Thymus (tissue), 11 donors: ENCODE results near the gene PLD3. TPM values are rescaled to one million over a fixed set of nuclear protein-coding genes. Genes with fewer than 3 reads are reported as not detected.
"Not testable (repeated sequence)": the region's sequence is repeated elsewhere in the genome, so short reads cannot be mapped to it uniquely, and the experiment has no call there.

Experiments
- DNase-seq, 9 donors: peaks; one replicate each; pipeline ENCODE4 v3.0.0-alpha.2; 2013; ENCODE audit warnings: low spot score in 9 of 9, low read depth in 6 of 9, missing footprints in 1 of 9
- H3K27ac ChIP-seq, 2 donors: one replicate each; pipeline ENCODE4 v1.5.1; 2013; ENCODE audit warnings: control low read depth in 1 of 2, low read depth in 1 of 2, low read length in 1 of 2, mild to moderate bottlenecking in 1 of 2, moderate library complexity in 1 of 2
- H3K27me3 ChIP-seq, 2 donors: one replicate each; pipeline ENCODE4 v1.5.1; 2013; ENCODE audit warnings: low read length in 1 of 2; ENCODE audit not compliant: control insufficient read depth in 2 of 2, insufficient read depth in 1 of 2
- H3K36me3 ChIP-seq, 2 donors: one replicate each; pipeline ENCODE4 v1.5.1; 2013; ENCODE audit warnings: low read length in 1 of 2, mild to moderate bottlenecking in 1 of 2, moderate library complexity in 1 of 2; ENCODE audit not compliant: control insufficient read depth in 2 of 2, insufficient read depth in 2 of 2
- H3K4me1 ChIP-seq, 2 donors: one replicate each; pipeline ENCODE4 v1.5.1; 2013; ENCODE audit warnings: low read length in 2 of 2; ENCODE audit not compliant: control insufficient read depth in 2 of 2, insufficient read depth in 2 of 2
- H3K4me3 ChIP-seq, 2 donors: one replicate each; pipeline ENCODE4 v1.5.1; 2013; ENCODE audit warnings: low read length in 2 of 2, control low read depth in 1 of 2, mild to moderate bottlenecking in 1 of 2
- H3K9me3 ChIP-seq, 2 donors: one replicate each; pipeline ENCODE4 v1.5.1; 2013; ENCODE audit warnings: low read length in 1 of 2, mild to moderate bottlenecking in 1 of 2; ENCODE audit not compliant: control insufficient read depth in 2 of 2, insufficient read depth in 1 of 2
- WGBS: extraction: QIAGEN DNeasy Blood & Tissue Kit; methylation state at CpG from one replicate; pipeline ENCODE4 v1.1.7; 2013; 5-methylcytosine and 5-hydroxymethylcytosine counted together
- polyA plus RNA-seq: library from polyadenylated mRNA; stranded (reverse); fragments of 200-250 nt; gene quantifications from one replicate; pipeline ENCODE4 v1.2.3, GENCODE V29; 2013
- total RNA-seq: library from RNA; stranded (reverse); fragments of 120-200 nt; gene quantifications from one replicate; pipeline ENCODE4 v1.2.4, GENCODE V29; 2013
- donor health status: healthy.

PLD3 gene
- total and polyA plus RNA-seq, 2 donors: 70.3 to 108 TPM

- Histone ChIP-seq H3K27ac (no peak overlapping the region), H3K36me3 (peaks cover 9 to 20% of the 10 kb centered on the region in 2 donors), H3K9me3 (no peaks in the 10 kb centered on the region), H3K4me1 (peaks cover 0 to 14% of the 10 kb centered on the region in 2 donors), H3K27me3 (no peaks in the 10 kb centered on the region), H3K4me3 (peak overlapping the region in 1 of 2 donors; percentile 27)
- peak in 7 of 9 donors; percentile 33 to 72 (median 46) for DNase-seq
- WGBS: 38% methylated on average over 28 of the region's 28 CpGs
Measured at GRCh38 chr19:40365613-40366401, 17.3 kb downstream of the PLD3 start.

DNA sequence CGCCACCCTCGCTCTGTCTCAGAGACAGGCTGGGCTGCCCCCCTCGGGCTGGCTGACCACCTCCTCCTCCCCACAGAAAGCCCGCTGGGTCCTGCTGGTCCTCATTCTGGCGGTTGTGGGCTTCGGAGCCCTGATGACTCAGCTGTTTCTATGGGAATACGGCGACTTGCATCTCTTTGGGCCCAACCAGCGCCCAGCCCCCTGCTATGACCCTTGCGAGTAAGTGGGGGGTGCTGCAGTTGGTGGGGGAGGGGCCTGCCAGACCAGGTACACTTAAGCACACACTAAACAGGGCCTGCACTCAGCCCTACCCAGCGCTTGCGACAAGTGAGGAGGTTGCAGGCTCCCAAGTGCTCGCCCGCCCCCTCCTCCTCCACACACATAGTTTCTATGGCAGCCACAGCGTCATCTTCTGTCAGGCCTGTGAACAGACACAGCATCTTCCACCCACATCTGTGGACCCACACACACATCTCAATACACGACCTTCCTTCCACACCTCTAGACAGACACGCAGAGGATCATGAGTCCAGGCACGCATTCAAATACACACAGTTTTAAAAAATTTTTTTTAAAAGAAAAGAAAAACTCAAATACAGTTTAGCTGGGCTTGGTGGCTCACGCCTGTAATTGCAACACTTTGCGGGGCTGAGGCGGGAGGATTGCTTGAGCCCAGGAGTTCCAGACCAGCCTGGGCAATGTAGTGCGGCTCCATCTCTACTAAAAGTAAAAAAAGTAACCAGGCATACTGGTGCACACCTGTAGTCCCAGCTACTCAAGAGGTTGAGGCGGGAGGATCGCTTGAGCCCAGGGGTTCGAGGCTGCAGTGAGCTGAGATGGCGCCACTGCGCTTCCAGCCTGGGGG is 18.4 kb downstream of the PLD3 start:
- Histone ChIP-seq H3K27ac (no peak overlapping the region), H3K27me3 (no peaks in the 10 kb centered on the region), H3K36me3 (peaks cover 12 to 26% of the 10 kb centered on the region in 2 donors), H3K4me1 (peaks cover 0 to 14% of the 10 kb centered on the region in 2 donors), H3K9me3 (no peaks in the 10 kb centered on the region), H3K4me3 (peak overlapping the region in 1 of 2 donors; percentile 8)
- 96% methylated on average over 27 of the region's 27 CpGs for WGBS
- DNase-seq: no peak

GRCh38 chr19:40367577-40368434 is 19.3 kb downstream of the PLD3 start:
- no peaks in the 10 kb centered on the region for H3K9me3 ChIP-seq
- 96% methylated on average over 16 of the region's 16 CpGs for WGBS
- H3K4me3 ChIP-seq: no peak overlapping the region
- peaks cover 12 to 29% of the 10 kb centered on the region in 2 donors for H3K36me3 ChIP-seq
- H3K27ac ChIP-seq: no peak overlapping the region
- no peak for DNase-seq
- H3K27me3 ChIP-seq: no peaks in the 10 kb centered on the region
- peaks cover 0 to 14% of the 10 kb centered on the region in 2 donors for H3K4me1 ChIP-seq

- Histone ChIP-seq H3K4me1 (peaks cover 0 to 13% of the 10 kb centered on the region in 2 donors), H3K9me3 (no peaks in the 10 kb centered on the region), H3K27me3 (no peaks in the 10 kb centered on the region), H3K4me3 (no peak overlapping the region), H3K36me3 (peaks cover 20 to 37% of the 10 kb centered on the region in 2 donors), H3K27ac (no peak overlapping the region)
- no peak for DNase-seq
- 98% methylated on average over 12 of the region's 12 CpGs for WGBS
Measured at GRCh38 chr19:40369797-40370196, 21.3 kb downstream of the PLD3 start.

GRCh38 chr19:40370253-40370652 is 21.8 kb downstream of the PLD3 start:
- 97% methylated on average over 3 of the region's 3 CpGs for WGBS
- H3K27me3 ChIP-seq, H3K9me3 ChIP-seq, H3K4me1 ChIP-seq, H3K4me3 ChIP-seq, H3K27ac ChIP-seq, DNase-seq: not testable (repeated sequence)
- peaks cover 20 to 37% of the 10 kb centered on the region in 2 donors for H3K36me3 ChIP-seq

DNA sequence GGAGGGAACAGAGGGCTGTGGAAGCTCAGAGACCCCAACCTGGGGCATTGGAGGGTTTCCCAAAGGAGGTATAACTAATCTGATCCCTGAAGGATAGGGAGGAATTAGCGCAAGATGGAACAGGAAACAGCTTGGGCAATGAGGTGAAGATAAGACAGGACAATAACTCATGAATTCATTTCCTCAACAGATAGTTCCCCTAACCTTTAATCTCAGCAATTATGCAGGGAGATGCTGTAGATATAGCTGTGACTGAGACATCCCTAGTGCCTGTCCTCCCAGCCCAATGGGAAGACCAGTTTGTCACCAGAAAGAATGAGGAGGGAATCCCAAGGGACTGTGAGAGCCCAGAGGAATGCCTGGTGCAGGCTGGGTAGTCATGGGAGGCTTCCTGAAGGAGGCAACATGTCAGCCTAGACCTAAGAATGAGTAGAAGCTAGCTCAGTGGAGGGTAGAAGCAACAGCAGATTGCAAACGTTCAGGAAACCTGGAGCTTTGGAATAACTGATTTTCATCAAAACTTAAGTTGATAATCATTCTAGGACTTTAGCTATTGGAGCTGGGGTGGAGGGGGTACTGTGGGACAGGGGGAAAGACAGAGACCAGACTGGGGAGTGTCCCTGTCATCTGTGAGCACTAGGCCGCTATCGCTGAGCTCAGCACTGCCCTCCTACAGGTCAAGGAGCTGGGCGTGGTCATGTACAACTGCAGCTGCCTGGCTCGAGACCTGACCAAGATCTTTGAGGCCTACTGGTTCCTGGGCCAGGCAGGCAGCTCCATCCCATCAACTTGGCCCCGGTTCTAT is 22.7 kb downstream of the PLD3 start:
- no peak overlapping the region for H3K4me3 ChIP-seq
- no peaks in the 10 kb centered on the region for H3K27me3 ChIP-seq
- 95% methylated on average over 7 of the region's 7 CpGs for WGBS
- no peak overlapping the region for H3K27ac ChIP-seq
- peaks cover 20 to 37% of the 10 kb centered on the region in 2 donors for H3K36me3 ChIP-seq
- no peaks in the 10 kb centered on the region for H3K9me3 ChIP-seq
- H3K4me1 ChIP-seq: peaks cover 0 to 1% of the 10 kb centered on the region in 2 donors
- no peak for DNase-seq

DNA sequence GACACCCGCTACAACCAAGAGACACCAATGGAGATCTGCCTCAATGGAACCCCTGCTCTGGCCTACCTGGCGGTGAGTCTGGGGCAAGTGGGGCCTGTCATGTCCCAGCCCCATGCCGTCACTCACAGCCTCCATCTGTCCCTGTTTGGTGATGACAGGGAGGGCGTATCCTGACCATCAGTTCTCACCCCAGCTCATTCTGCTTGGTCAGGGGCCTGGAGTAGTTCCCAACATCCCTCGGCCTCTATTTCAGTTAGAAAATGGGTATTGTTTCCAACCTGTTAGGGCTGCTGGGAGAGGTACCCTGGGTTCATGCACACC is 23.3 kb downstream of the PLD3 start:
- no peaks in the 10 kb centered on the region for H3K9me3 ChIP-seq
- no peak overlapping the region for H3K27ac ChIP-seq
- H3K4me3 ChIP-seq: no peak overlapping the region
- DNase-seq: no peak
- H3K27me3 ChIP-seq: no peaks in the 10 kb centered on the region
- peaks cover 20 to 34% of the 10 kb centered on the region in 2 donors for H3K36me3 ChIP-seq
- no peaks in the 10 kb centered on the region for H3K4me1 ChIP-seq
- WGBS: 99% methylated on average over 5 of the region's 5 CpGs

DNA sequence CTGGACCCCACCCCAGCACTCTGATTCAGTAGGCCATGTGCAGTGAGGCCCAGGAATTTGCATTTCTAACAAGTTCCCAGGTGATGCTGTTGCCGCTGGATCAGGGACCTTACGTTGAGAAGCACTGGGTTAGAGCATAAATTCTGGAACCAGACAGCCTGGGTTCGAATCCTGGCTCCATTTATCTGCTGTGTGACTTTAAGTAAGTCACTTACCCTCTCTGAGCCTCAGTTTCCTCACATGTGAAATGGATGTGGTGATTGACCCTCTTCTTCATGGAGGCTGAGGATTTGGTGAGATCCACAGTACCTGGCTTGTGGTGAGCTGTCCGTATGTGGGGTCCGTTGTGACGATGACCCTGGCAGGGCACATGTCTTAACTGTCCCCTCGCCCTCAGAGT is 25.6 kb downstream of the PLD3 start:
- no peak for DNase-seq
- 97% methylated on average over 7 of the region's 7 CpGs for WGBS
- peaks cover 21 to 41% of the 10 kb centered on the region in 2 donors for H3K36me3 ChIP-seq

More for the DNA sequence above, 25.6 kb downstream of the PLD3 start:
- Histone ChIP-seq H3K27ac (no peak overlapping the region), H3K27me3 (no peaks in the 10 kb centered on the region), H3K4me1 (no peaks in the 10 kb centered on the region), H3K9me3 (no peaks in the 10 kb centered on the region), H3K4me3 (no peak overlapping the region)
